Urothelium cell line (cell line): Measurements from ENCODE around the gene USP40.
A peak's percentile ranks its signal among the peaks of the same experiment; 100 is the strongest.
"Not testable (repeated sequence)": the region's sequence is repeated elsewhere in the genome, so short reads cannot be mapped to it uniquely, and the experiment has no call there.

Source experiments
- DNase-seq: peaks from one replicate; pipeline ENCODE4 v3.0.0; 2011; ENCODE audit warnings: low spot score, mixed read lengths
- FAIRE-seq: peaks from 2 replicates; lab custom pipeline; 2011; peaks lifted over from hg19 to GRCh38; lab: Jason Lieb, UNC

Gene USP40

GRCh38 chr2:233566141-233566956, at the start of gene USP40:
USP40 (minus strand) TSS chr2:233566782; CDS start chr2:233565554, 1,228 bp downstream.
- peak; percentile 93 for DNase-seq

GRCh38 chr2:233611284-233611683, 44.7 kb upstream of the USP40 start:
- FAIRE-seq = no peak
- no peak for DNase-seq

More at GRCh38 chr2:233566141-233566956, at the start of gene USP40:
- peak; percentile 52 for FAIRE-seq

GRCh38 chr2:233605680-233606079, 39.1 kb upstream of the USP40 start:
- DNase-seq = no peak
- FAIRE-seq = no peak

- DNase-seq = no peak
- FAIRE-seq = no peak
Measured at GRCh38 chr2:233604826-233605225, 38.2 kb upstream of the USP40 start.

- FAIRE-seq = no peak
- no peak for DNase-seq
Measured at GRCh38 chr2:233603520-233603919, 36.9 kb upstream of the USP40 start.

GRCh38 chr2:233602076-233602475, 35.5 kb upstream of the USP40 start:
- no peak for DNase-seq
- FAIRE-seq = no peak

GRCh38 chr2:233600386-233600785, 33.8 kb upstream of the USP40 start:
- DNase-seq = no peak
- no peak for FAIRE-seq

- no peak for DNase-seq
- no peak for FAIRE-seq
Measured at GRCh38 chr2:233598952-233599351, 32.4 kb upstream of the USP40 start.

- FAIRE-seq (no peak), DNase-seq (no peak)
Measured at GRCh38 chr2:233597522-233597921, 30.9 kb upstream of the USP40 start.

- FAIRE-seq (no peak), DNase-seq (peak; percentile 16)
Measured at GRCh38 chr2:233593201-233593600, 26.6 kb upstream of the USP40 start.

GRCh38 chr2:233592706-233593105, 26.1 kb upstream of the USP40 start:
- FAIRE-seq, DNase-seq: not testable (repeated sequence)

GRCh38 chr2:233588400-233588799, 21.8 kb upstream of the USP40 start:
- FAIRE-seq = no peak
- DNase-seq = no peak

GRCh38 chr2:233584210-233584609, 17.6 kb upstream of the USP40 start:
- FAIRE-seq (no peak), DNase-seq (no peak)

- not testable (repeated sequence) for DNase-seq, FAIRE-seq
Measured at GRCh38 chr2:233583217-233583965, 16.8 kb upstream of the USP40 start.

- FAIRE-seq, DNase-seq: not testable (repeated sequence)
Measured at GRCh38 chr2:233577341-233577740, 10.8 kb upstream of the USP40 start.

- DNase-seq = no peak
- no peak for FAIRE-seq
Measured at GRCh38 chr2:233572468-233572867, 5.9 kb upstream of the USP40 start.

- FAIRE-seq = no peak
Measured at GRCh38 chr2:233571462-233571861, 4.9 kb upstream of the USP40 start.

GRCh38 chr2:233571001-233571400, 4.4 kb upstream of the USP40 start:
- FAIRE-seq (no peak), DNase-seq (no peak)

More at GRCh38 chr2:233571462-233571861, 4.9 kb upstream of the USP40 start:
- no peak for DNase-seq

GRCh38 chr2:233565685-233566140, 869 bp downstream of the USP40 start:
- DNase-seq (no peak), FAIRE-seq (no peak)

GRCh38 chr2:233563663-233564430, 2.7 kb downstream of the USP40 start:
- FAIRE-seq (no peak), DNase-seq (no peak)
